Prostate gland (tissue), 2 donors: Measurements from ENCODE around the gene CSN2. TPM values are rescaled to one million over a fixed set of nuclear protein-coding genes. Genes with fewer than 3 reads are reported as not detected.

Experiments
- DNase-seq: peaks from one replicate; pipeline ENCODE4 v3.0.0-alpha.2; 2019; ENCODE audit warnings: low spot score
- H3K27ac ChIP-seq, 2 donors: fragments of 200-600 bp; sonication (generic); 2 replicates each; pipeline ENCODE4 v1.5.1; 2017 to 2019
- H3K27me3 ChIP-seq: fragments of 200-600 bp; sonication (generic); replicated peaks from 2 replicates; pipeline ENCODE4 v1.5.1; 2019; ENCODE audit not compliant: insufficient read depth
- H3K36me3 ChIP-seq, 2 donors: fragments of 200-600 bp; sonication (generic); 1 replicate in 1 of 2; 2 replicates in 1 of 2; pipeline versions ENCODE4 v1.5.1 to v1.8.1; 2017 to 2019
- H3K4me1 ChIP-seq: fragments of 200-600 bp; sonication (generic); replicated peaks from 2 replicates; pipeline ENCODE4 v1.5.1; 2019
- H3K4me3 ChIP-seq, 2 donors: fragments of 200-600 bp; sonication (generic); 2 replicates each; pipeline ENCODE4 v1.5.1; 2017 to 2019
- H3K9me3 ChIP-seq: fragments of 200-600 bp; sonication (generic); 2 replicates; pipeline ENCODE4 v1.5.1; 2017
- POLR2A ChIP-seq: fragments of 450-650 bp; IDR thresholded peaks from one replicate; pipeline ENCODE4 v1.6.1; 2016; ENCODE audit warnings: antibody characterized with exemption, mild to moderate bottlenecking
- POLR2AphosphoS5 ChIP-seq: sonication (generic); formaldehyde crosslinking; IDR thresholded peaks from one replicate; pipeline ENCODE4 v1.6.1; 2017; ENCODE audit warnings: antibody characterized with exemption
- WGBS: methylation state at CpG from one replicate; pipeline ENCODE4 v1.1.5; 2018; 5-methylcytosine and 5-hydroxymethylcytosine counted together
- intact Hi-C: fragments of 100-400 bp; cut with DNase I; formaldehyde crosslinking; loops from one replicate; pipeline ENCODE4 v1.14.2; 2022
- total RNA-seq, 2 donors: library from RNA; depleted of rRNA; stranded (reverse); fragments of >200 nt; gene quantifications; one replicate each; pipeline ENCODE4 v1.1.0, GENCODE V29; 2016
- TF ChIP-seq, protein P1 (sequence below), 4 experiments: fragments of 200-600 bp in 2 of 4; fragments of 450-650 bp in 2 of 4; sonication (generic) in 2 of 4; IDR thresholded peaks; 1 replicate in 3 of 4; 2 replicates in 1 of 4; pipeline ENCODE4 v1.5.1; 2016 to 2019; ENCODE audit warnings: antibody characterized with exemption in 4 of 4, mild to moderate bottlenecking in 2 of 4, moderate library complexity in 2 of 4

CSN2 gene
- total RNA-seq, 2 donors from 2014 or later = not detected

DNA sequence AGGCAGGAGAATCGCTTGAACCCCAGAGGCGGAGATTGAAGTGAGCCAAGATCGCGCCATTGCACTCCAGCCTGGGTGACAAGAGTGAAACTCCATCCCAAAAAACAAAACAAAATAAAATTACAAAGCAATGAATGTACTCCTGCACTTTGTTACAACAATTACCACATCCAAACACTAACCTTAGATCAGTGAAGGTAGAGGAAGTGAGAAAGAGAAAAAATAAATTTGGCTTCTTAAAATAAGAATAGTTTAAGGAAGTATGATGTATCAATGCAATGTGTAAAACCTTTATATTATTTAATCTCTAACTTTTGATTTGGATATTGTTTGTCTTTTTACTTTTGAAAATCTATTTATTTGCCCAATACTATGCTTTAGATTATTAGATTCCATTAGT lies 56.3 kb downstream of the CSN2 start:
- no peak overlapping the region for H3K27ac ChIP-seq
- no peaks in the 10 kb centered on the region for H3K9me3 ChIP-seq
- TF ChIP-seq, protein P1, sequence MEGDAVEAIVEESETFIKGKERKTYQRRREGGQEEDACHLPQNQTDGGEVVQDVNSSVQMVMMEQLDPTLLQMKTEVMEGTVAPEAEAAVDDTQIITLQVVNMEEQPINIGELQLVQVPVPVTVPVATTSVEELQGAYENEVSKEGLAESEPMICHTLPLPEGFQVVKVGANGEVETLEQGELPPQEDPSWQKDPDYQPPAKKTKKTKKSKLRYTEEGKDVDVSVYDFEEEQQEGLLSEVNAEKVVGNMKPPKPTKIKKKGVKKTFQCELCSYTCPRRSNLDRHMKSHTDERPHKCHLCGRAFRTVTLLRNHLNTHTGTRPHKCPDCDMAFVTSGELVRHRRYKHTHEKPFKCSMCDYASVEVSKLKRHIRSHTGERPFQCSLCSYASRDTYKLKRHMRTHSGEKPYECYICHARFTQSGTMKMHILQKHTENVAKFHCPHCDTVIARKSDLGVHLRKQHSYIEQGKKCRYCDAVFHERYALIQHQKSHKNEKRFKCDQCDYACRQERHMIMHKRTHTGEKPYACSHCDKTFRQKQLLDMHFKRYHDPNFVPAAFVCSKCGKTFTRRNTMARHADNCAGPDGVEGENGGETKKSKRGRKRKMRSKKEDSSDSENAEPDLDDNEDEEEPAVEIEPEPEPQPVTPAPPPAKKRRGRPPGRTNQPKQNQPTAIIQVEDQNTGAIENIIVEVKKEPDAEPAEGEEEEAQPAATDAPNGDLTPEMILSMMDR (IDR thresholded peaks at IDR 0.05) = no peak
- TF ChIP-seq POLR2A (no peak), POLR2AphosphoS5 (no peak)
- no peaks in the 10 kb centered on the region for H3K27me3 ChIP-seq
- intact Hi-C loops = no loop called here
- H3K36me3 ChIP-seq = no peaks in the 10 kb centered on the region
- no peaks in the 10 kb centered on the region for H3K4me1 ChIP-seq
- no peak overlapping the region for H3K4me3 ChIP-seq
- DNase-seq = no peak
- WGBS = 97% methylated on average over 4 of the region's 4 CpGs

DNA sequence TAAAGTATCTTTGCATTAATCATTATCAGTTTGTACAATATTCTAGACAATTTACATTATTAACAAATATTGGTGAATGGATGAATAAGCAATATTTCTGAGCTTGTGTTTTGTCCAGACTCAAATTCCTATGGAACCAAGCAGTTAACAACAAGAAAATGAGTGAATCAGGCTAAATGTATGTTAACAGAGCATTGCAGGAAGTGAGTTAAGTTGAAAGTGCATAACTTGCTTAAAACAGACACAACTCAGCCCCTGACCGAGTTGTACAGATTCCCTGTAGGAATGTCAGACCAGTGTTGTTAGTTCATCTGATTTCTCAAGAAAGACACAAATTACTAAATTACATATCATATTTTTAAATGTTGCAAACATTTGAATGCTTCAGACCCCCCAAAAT lies 58.4 kb downstream of the CSN2 start:
- no peaks in the 10 kb centered on the region for H3K27me3 ChIP-seq
- no peak overlapping the region for H3K27ac ChIP-seq
- H3K4me1 ChIP-seq = no peaks in the 10 kb centered on the region
- no peaks in the 10 kb centered on the region for H3K9me3 ChIP-seq
- WGBS = 61% methylated on average over 1 of the region's 1 CpG
- intact Hi-C loops = no loop called here
- no peaks in the 10 kb centered on the region for H3K36me3 ChIP-seq
- no peak for DNase-seq
- no peak overlapping the region for H3K4me3 ChIP-seq
- no peak for TF ChIP-seq POLR2A
- TF ChIP-seq POLR2AphosphoS5 = no peak
- TF ChIP-seq, protein P1 (IDR thresholded peaks at IDR 0.05) = no peak

Other genes starting within 250 kb of the CSN2 start
- 1 to 10 TPM in 1 of 2 donors, under 1 TPM in 1; 0.36 to 3.0 TPM for gene SULT1B1, start 205.1 kb downstream of the CSN2 start, total RNA-seq
- gene SULT1E1, start 105.6 kb downstream of the CSN2 start, total RNA-seq = under 1 TPM in 1 of 2 donors, not detected in 1; 0.41 TPM
- 1 to 10 TPM in 1 of 2 donors, not detected in 1; 1.4 TPM for gene CSN1S1, start 34.7 kb downstream of the CSN2 start, total RNA-seq
- not detected for gene STATH, start 30.2 kb upstream of the CSN2 start, total RNA-seq
- not detected for gene HTN3, start 62.7 kb upstream of the CSN2 start, total RNA-seq
- gene HTN1, start 84.7 kb upstream of the CSN2 start, total RNA-seq = not detected
- gene PRR27, start 188.5 kb upstream of the CSN2 start, total RNA-seq = under 1 TPM in 1 of 2 donors, not detected in 1; 0.23 TPM
- gene ODAM, start 230.0 kb upstream of the CSN2 start, total RNA-seq = 1 to 10 TPM in 1 of 2 donors, not detected in 1; 2.8 TPM